PC-3 (cell line): ENCODE data around the gene GALNT2.

Experiments used
- CTCF ChIP-seq: fragments of 300-600 bp; sonication (generic); conservative IDR thresholded peaks from 2 replicates; pipeline ENCODE4 v1.5.1; 2017; ENCODE audit warnings: antibody characterized with exemption, low read depth, mild to moderate bottlenecking, low read length
- EZH2phosphoT487 ChIP-seq: fragments of 300-600 bp; sonication (generic); IDR thresholded peaks from 2 replicates; pipeline ENCODE4 v1.6.1; 2018; ENCODE audit warnings: mild to moderate bottlenecking, antibody characterized with exemption, low read length, borderline replicate concordance

- TF ChIP-seq EZH2phosphoT487 (no peak), CTCF (no peak)
Observed at GRCh38 chr1:230293390-230293700, 226.3 kb downstream of the GALNT2 start.
